GM21529 (cell line): ENCODE results near the gene CTIF.

Experiments used
- ATAC-seq: cut with Tn5 transposase; IDR thresholded peaks from one replicate; pipeline ENCODE4 v1.9.1; 2021; ENCODE audit not compliant: unreplicated experiment

The CTIF gene

GRCh38 chr18:48796491-48797205 is 257.8 kb downstream of the CTIF start:
- ATAC-seq, result no peak

- ATAC-seq, result no peak
Measured at GRCh38 chr18:48797841-48798255, 259.0 kb downstream of the CTIF start.

GRCh38 chr18:48798334-48799245 is 259.8 kb downstream of the CTIF start:
- ATAC-seq, result no peak

- no peak for ATAC-seq
Measured at GRCh38 chr18:48799724-48800315, 261.0 kb downstream of the CTIF start.

- ATAC-seq, result peak; percentile 11
Measured at GRCh38 chr18:48800466-48800865, 261.6 kb downstream of the CTIF start.

GRCh38 chr18:48800876-48801727 is 262.3 kb downstream of the CTIF start:
- peak; percentile 62 for ATAC-seq

GRCh38 chr18:48801728-48802542 is 263.1 kb downstream of the CTIF start:
- ATAC-seq, result no peak

- no peak for ATAC-seq
Measured at GRCh38 chr18:48802543-48803290, 263.9 kb downstream of the CTIF start.

GRCh38 chr18:48803518-48803917 is 264.7 kb downstream of the CTIF start:
- ATAC-seq, result no peak

- ATAC-seq, result no peak
Measured at GRCh38 chr18:48803951-48804855, 265.4 kb downstream of the CTIF start.

- ATAC-seq, result no peak
Measured at GRCh38 chr18:48804856-48805610, 266.2 kb downstream of the CTIF start.

- no peak for ATAC-seq
Measured at GRCh38 chr18:48805826-48806535, 267.1 kb downstream of the CTIF start.

GRCh38 chr18:48806551-48807261 is 267.9 kb downstream of the CTIF start:
- ATAC-seq, result no peak

- ATAC-seq, result no peak
Measured at GRCh38 chr18:48808476-48808875, 269.6 kb downstream of the CTIF start.

GRCh38 chr18:48809365-48809764 is 270.5 kb downstream of the CTIF start:
- ATAC-seq, result no peak

GRCh38 chr18:48810805-48811204 is 272.0 kb downstream of the CTIF start:
- ATAC-seq, result no peak
